Stimulated activated naive B cell treated with anti-CD40 and anti-IgM and Interleukin-4, amounts not matched to agents 10 μg/mL and 1 μg/mL and 100 μg/mL, for 72 hours (primary cell): Measurements from ENCODE around the gene PKIG.

Source experiments
- ATAC-seq, 2 donors: fragments of 150-1000 bp; cut with Tn5 transposase; replicated peaks; 2 replicates each; pipeline ENCODE4 v1.10.0; 2021; ENCODE audit warnings: moderate library complexity in 1 of 2
- DNase-seq: peaks from one replicate; pipeline ENCODE4 v3.0.0; 2021
- H3K27ac Mint-ChIP-seq: one replicate; pipeline ENCODE4 v1.8.0; 2022; ENCODE audit warnings: mild to moderate bottlenecking, mixed read lengths
- H3K27me3 Mint-ChIP-seq, 2 donors: one replicate each; pipeline ENCODE4 v1.8.0; 2022; ENCODE audit warnings: mixed read lengths in 2 of 2
- H3K36me3 Mint-ChIP-seq, 2 donors: one replicate each; pipeline ENCODE4 v1.8.0; 2022; ENCODE audit warnings: mixed read lengths in 2 of 2, mild to moderate bottlenecking in 1 of 2
- H3K4me1 Mint-ChIP-seq, 2 donors: one replicate each; pipeline ENCODE4 v1.8.0; 2022; ENCODE audit warnings: mixed read lengths in 2 of 2, mild to moderate bottlenecking in 1 of 2
- H3K4me3 Mint-ChIP-seq, 2 donors: one replicate each; pipeline ENCODE4 v1.8.0; 2022; ENCODE audit warnings: mild to moderate bottlenecking in 2 of 2, mixed read lengths in 2 of 2, moderate library complexity in 1 of 2
- H3K9me3 Mint-ChIP-seq, 2 donors: one replicate each; pipeline ENCODE4 v1.8.0; 2022; ENCODE audit warnings: mixed read lengths in 2 of 2, mild to moderate bottlenecking in 1 of 2

Gene PKIG

DNA sequence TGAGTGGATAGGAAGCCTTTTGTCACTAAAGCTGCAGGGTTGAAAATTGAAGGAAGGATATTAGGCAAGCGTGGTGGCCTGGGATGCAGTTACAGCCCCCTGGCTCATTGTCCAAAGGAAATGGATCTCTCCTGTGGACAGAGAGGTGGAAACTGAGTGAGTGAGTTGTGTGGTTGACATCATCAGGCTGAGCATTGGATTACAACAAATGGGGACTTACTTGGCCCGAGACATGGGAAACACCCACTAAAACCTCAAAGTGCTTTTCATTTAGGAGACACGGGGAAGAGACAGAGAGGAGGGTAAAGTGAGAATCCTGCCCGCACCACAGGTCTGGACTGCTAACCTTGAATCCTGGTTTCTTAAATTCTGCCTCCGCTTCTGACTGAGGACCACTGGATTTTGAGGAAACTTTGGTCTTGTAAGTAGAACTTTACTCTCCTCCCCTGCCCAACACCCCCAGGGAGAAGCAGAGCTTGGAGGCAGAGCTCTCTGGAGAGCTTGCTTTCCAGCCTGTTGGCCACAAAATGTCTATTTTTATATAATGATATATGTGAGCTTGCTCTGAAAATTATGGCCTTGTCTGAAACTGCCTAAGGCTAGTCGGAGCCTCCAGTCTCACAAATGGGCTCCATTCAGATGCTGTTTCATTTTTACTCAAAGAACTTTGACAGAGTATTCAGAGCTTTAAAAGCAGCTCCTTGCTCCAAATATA, at the start of gene PKIG:
PKIG (plus strand) TSS at position 269 of the 715 bp plus-strand sequence. CDS start 31,978 bp downstream, outside the sequence.
- Mint-ChIP-seq H3K27ac (peak within 1 kb of the TSS; percentile 97), H3K27me3 (no peaks in the 10 kb centered on the region), H3K4me1 (peaks cover 52 to 81% of the 10 kb centered on the region in 2 donors), H3K4me3 (peak within 1 kb of the TSS; percentile 89 to 90), H3K36me3 (peaks cover 4 to 18% of the 10 kb centered on the region in 2 donors), H3K9me3 (peaks cover 0 to 2% of the 10 kb centered on the region in 2 donors)
- no peak for ATAC-seq
- DNase-seq, result no peak

DNA sequence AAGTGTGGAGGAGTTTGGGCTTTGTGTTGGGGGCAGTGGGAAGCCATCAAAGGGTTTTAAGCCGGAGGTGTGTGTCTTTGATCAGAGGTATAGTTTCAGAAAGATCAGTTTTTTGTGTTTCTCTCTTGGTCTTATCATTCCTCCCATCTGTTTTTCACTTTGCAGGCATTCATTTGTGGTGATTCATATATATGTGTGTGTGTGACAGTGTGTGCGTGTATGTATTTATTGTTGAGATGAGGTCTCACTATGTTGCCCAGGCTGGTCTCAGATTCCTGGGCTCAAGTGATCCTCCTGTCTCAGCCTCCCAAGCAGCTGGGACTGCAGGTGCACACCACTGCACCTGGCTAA, 49.4 kb upstream of the PKIG start:
- no peak for DNase-seq
- peaks cover 8 to 9% of the 10 kb centered on the region in 2 donors for H3K4me1 Mint-ChIP-seq
- peaks cover 0 to 4% of the 10 kb centered on the region in 2 donors for H3K36me3 Mint-ChIP-seq
- no peak overlapping the region for H3K27ac Mint-ChIP-seq
- no peaks in the 10 kb centered on the region for H3K27me3 Mint-ChIP-seq
- H3K4me3 Mint-ChIP-seq, result no peak overlapping the region
- H3K9me3 Mint-ChIP-seq, result no peaks in the 10 kb centered on the region
- ATAC-seq, result no peak

DNA sequence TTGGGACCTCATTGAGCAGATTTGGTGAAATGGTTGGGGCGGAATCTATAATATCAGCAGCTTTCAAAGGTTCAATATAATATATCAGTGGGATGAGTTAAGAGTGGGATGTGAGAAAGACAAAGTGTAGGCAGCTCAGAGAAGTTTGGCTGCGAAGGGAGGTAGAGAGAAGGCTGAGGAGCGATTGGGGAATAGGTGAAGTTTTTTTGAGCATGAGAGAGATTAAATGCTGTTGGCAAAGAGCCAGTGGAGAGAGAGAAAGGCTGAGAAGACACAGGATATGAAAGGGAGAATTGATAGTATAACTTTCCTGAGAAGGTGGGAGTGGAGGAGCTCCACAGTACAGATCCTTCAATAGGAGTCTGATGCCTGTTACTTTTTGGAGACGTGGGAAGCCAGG, 48.5 kb upstream of the PKIG start:
- DNase-seq (no peak), ATAC-seq (no peak)
- Mint-ChIP-seq H3K36me3 (peaks cover 0 to 4% of the 10 kb centered on the region in 2 donors), H3K27ac (no peak overlapping the region), H3K4me1 (peaks cover 8 to 9% of the 10 kb centered on the region in 2 donors), H3K9me3 (no peaks in the 10 kb centered on the region), H3K4me3 (no peak overlapping the region), H3K27me3 (no peaks in the 10 kb centered on the region)

DNA sequence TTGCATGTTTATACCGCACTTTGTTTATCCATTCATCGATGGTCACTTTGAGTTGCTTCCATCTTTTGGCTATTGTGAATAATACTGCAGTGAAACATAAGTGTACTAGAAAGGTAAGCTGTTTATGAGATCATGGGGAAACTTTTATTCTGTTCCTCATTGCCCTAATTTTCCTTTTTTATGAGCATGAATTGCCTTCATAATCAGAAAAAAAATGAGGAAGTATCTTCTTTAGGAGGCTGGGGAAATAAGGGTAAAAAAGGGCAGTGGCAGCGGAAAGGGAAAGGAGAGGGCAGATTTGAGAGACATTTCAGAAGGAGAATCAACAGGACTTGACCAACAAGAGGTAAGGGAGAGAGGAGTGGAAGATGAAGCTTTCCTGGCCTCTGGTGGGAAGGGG, 46.2 kb upstream of the PKIG start:
- H3K27ac Mint-ChIP-seq, result peak overlapping the region; percentile 70
- DNase-seq (no peak), ATAC-seq (no peak)
- peaks cover 0 to 4% of the 10 kb centered on the region in 2 donors for H3K36me3 Mint-ChIP-seq
- H3K9me3 Mint-ChIP-seq, result no peaks in the 10 kb centered on the region
- peaks cover 8 to 9% of the 10 kb centered on the region in 2 donors for H3K4me1 Mint-ChIP-seq
- H3K27me3 Mint-ChIP-seq, result no peaks in the 10 kb centered on the region
- no peak overlapping the region for H3K4me3 Mint-ChIP-seq

DNA sequence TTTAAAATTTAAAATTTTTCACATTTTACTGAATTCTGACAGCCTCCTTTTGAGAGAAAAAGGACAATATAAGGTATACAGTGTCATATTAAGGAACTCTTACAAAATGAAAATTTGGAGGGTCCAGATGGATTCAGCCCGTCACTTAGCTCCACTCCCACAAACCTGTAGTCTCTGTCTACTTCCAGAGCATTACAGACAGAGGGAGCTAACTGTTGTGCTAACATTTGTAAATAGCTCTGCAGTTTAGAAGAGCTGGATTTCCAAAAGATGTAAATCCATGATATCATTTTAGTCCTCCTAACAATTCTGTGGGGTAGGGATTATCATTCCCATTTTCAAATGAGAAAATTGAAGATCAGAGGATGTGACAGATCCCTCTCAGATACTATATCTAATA, 44.4 kb upstream of the PKIG start:
- Mint-ChIP-seq H3K4me3 (no peak overlapping the region), H3K4me1 (peaks cover 3 to 9% of the 10 kb centered on the region in 2 donors), H3K36me3 (no peaks in the 10 kb centered on the region), H3K27me3 (no peaks in the 10 kb centered on the region), H3K9me3 (no peaks in the 10 kb centered on the region), H3K27ac (no peak overlapping the region)
- no peak for ATAC-seq
- DNase-seq, result no peak

GRCh38 chr20:44540834-44541233, 41.5 kb upstream of the PKIG start:
- ATAC-seq, result no peak
- H3K9me3 Mint-ChIP-seq, result no peaks in the 10 kb centered on the region
- DNase-seq, result no peak
- no peak overlapping the region for H3K4me3 Mint-ChIP-seq
- no peaks in the 10 kb centered on the region for H3K27me3 Mint-ChIP-seq
- H3K27ac Mint-ChIP-seq, result no peak overlapping the region
- peaks cover 3 to 8% of the 10 kb centered on the region in 2 donors for H3K4me1 Mint-ChIP-seq
- no peaks in the 10 kb centered on the region for H3K36me3 Mint-ChIP-seq

DNA sequence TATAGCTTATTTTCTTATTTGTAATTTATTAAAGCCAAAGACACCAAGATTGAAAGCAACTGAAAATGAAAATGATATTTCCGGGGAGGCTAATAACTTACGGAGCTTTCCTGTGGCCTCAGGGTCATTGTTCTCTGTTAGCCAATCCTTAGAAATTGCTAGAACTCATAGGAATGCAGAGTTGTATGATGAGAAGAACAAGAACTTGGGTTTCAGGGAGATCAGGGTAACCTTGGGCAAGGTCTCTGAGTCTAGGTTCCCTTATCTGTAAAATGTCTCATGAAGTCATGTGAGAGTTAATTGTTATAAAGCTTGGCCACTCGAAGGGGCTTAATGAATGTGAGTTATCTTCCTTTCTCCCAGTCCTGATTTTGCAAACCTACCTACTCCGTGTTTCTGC, 40.4 kb upstream of the PKIG start:
- Mint-ChIP-seq H3K9me3 (no peaks in the 10 kb centered on the region), H3K4me3 (no peak overlapping the region), H3K27ac (no peak overlapping the region), H3K27me3 (no peaks in the 10 kb centered on the region), H3K4me1 (no peaks in the 10 kb centered on the region), H3K36me3 (no peaks in the 10 kb centered on the region)
- ATAC-seq (no peak), DNase-seq (no peak)

DNA sequence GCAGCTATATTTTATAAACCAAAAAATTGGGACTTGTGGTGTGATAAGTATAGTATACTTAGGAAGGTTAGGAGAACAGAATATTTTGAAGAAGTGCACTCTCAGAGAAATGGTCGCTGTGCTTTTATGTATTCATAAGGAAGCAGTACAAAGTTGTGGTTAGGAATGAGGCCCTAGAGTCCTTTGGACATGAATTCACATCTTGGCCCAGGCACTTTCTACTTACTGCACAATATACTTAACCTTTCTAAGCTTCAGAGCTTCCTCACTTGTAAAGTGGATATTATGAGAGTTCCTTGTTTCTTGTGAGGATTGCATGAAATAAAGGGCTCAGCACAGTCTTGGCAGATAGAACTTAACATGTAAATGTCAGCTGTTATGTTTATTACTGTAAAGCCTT, 39.5 kb upstream of the PKIG start:
- ATAC-seq, result no peak
- Mint-ChIP-seq H3K9me3 (no peaks in the 10 kb centered on the region), H3K27ac (no peak overlapping the region), H3K4me3 (no peak overlapping the region), H3K4me1 (no peaks in the 10 kb centered on the region), H3K36me3 (no peaks in the 10 kb centered on the region), H3K27me3 (no peaks in the 10 kb centered on the region)
- DNase-seq, result no peak

GRCh38 chr20:44543358-44543757, 39.0 kb upstream of the PKIG start:
- no peak for DNase-seq
- Mint-ChIP-seq H3K36me3 (no peaks in the 10 kb centered on the region), H3K4me3 (no peak overlapping the region), H3K27ac (no peak overlapping the region), H3K27me3 (no peaks in the 10 kb centered on the region), H3K9me3 (no peaks in the 10 kb centered on the region), H3K4me1 (no peaks in the 10 kb centered on the region)
- no peak for ATAC-seq

GRCh38 chr20:44544263-44544662, 38.1 kb upstream of the PKIG start:
- Mint-ChIP-seq H3K4me1 (no peaks in the 10 kb centered on the region), H3K27ac (no peak overlapping the region), H3K36me3 (no peaks in the 10 kb centered on the region), H3K4me3 (no peak overlapping the region), H3K9me3 (no peaks in the 10 kb centered on the region), H3K27me3 (no peaks in the 10 kb centered on the region)
- DNase-seq (no peak), ATAC-seq (no peak)

DNA sequence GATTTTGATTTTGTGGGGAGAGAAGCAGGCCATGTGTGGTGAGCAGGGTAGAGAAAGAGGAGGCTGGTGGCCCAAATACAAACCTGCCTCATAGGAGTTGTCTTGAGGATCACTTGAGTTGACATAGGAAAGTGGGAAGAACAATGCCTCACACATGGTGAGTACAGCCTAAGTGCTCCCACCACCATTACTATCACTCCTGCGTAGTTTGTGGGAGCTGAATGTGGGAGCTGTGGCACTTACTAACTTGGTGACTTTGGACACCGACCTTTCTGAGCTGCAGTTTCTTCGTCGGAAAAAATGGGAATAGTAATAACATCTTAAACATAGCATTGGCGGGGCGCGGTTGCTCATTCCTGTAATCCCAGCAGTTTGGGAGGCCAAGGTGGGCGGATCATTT, 35.0 kb upstream of the PKIG start:
- Mint-ChIP-seq H3K4me1 (no peaks in the 10 kb centered on the region), H3K27ac (no peak overlapping the region), H3K9me3 (no peaks in the 10 kb centered on the region), H3K36me3 (no peaks in the 10 kb centered on the region), H3K27me3 (no peaks in the 10 kb centered on the region), H3K4me3 (no peak overlapping the region)
- no peak for ATAC-seq
- no peak for DNase-seq

- ATAC-seq (no peak), DNase-seq (no peak)
- peaks cover 0 to 9% of the 10 kb centered on the region in 2 donors for H3K4me1 Mint-ChIP-seq
- H3K9me3 Mint-ChIP-seq, result no peaks in the 10 kb centered on the region
- H3K36me3 Mint-ChIP-seq, result no peaks in the 10 kb centered on the region
- no peak overlapping the region for H3K27ac Mint-ChIP-seq
- H3K4me3 Mint-ChIP-seq, result no peak overlapping the region
- H3K27me3 Mint-ChIP-seq, result no peaks in the 10 kb centered on the region
These were observed 33.3 kb upstream of the PKIG start for GRCh38 chr20:44549123-44549522.

- no peaks in the 10 kb centered on the region for H3K27me3 Mint-ChIP-seq
- ATAC-seq, result no peak
- H3K27ac Mint-ChIP-seq, result no peak overlapping the region
These were observed 30.3 kb upstream of the PKIG start for GRCh38 chr20:44552050-44552449.

DNA sequence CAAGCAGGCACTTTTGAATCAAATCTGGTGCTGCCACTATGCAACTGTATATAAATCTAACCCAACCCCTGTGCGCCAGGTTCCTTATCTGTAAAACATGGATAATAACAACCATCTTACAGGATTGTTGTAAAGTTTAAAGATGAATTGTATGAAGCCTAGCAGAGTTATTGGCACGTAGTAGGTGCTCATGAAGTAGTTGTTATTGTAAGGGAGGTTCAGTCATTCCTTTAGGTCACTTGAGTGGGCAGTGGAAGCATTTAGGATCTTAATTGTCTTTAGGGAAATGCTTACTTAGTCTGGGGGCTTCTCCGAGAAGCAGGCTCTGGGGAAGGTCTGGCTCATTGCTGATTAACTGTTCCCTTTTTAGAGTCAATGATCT, 29.8 kb upstream of the PKIG start:
- ATAC-seq (no peak), DNase-seq (no peak)
- Mint-ChIP-seq H3K9me3 (no peaks in the 10 kb centered on the region), H3K36me3 (no peaks in the 10 kb centered on the region), H3K4me1 (peaks cover 0 to 9% of the 10 kb centered on the region in 2 donors), H3K4me3 (no peak overlapping the region), H3K27me3 (no peaks in the 10 kb centered on the region), H3K27ac (no peak overlapping the region)

More at GRCh38 chr20:44552050-44552449, 30.3 kb upstream of the PKIG start:
- DNase-seq, result no peak
- Mint-ChIP-seq H3K9me3 (no peaks in the 10 kb centered on the region), H3K4me3 (no peak overlapping the region), H3K36me3 (no peaks in the 10 kb centered on the region), H3K4me1 (peaks cover 0 to 9% of the 10 kb centered on the region in 2 donors)

DNA sequence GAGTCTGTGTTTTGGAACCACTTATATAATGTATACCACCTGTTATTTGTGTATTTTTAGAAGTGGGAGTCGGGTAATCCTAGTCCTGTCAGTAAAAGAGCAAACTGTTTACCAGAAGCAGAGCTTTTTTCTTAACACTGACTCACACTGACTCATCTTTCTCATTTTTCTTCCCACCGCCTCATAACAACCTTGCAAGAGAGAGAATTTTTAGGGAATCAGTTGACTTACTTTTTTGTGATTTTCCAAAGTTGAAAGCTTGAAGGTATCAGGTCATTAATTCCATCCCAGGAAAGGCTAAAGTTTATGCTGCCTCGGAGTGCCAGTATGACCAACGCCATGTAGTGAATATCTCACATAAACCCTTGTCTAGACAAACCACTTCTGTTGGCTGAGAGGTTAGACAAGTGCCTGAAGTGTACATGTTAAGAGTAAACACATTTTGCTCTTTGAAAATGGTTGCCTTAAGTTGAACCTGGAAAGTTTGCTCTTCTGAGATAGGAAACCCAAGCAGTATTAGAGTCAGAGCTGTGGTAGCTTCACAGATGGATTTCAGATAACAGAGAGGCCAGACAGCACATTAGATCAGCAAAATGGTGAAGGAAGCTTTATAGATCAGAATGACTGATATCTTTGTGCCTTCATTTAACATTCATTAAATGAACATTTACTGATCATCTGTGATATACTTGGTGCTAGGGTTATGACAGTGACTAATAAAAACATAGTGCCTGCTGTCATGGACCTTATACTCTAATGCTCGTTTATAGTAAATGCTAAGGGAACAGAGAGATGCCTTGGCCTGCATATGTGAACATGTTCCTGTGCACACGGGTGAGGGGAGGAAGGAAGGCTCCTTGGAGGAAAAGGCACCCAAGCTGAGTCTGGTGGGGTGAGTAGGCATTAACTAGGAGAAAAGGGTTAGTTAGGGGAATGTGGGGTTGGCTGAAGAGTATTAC, 29.1 kb upstream of the PKIG start:
- Mint-ChIP-seq H3K4me1 (peaks cover 0 to 9% of the 10 kb centered on the region in 2 donors), H3K27me3 (no peaks in the 10 kb centered on the region), H3K9me3 (no peaks in the 10 kb centered on the region), H3K36me3 (no peaks in the 10 kb centered on the region), H3K27ac (no peak overlapping the region), H3K4me3 (no peak overlapping the region)
- DNase-seq, result no peak
- no peak for ATAC-seq
